ENCODE measurements around the gene MSS51. TPM values are rescaled to one million over a fixed set of nuclear protein-coding genes. Genes with fewer than 3 reads are reported as not detected.

MSS51 gene
- 0.93 and 1.3 TPM in 2 replicates for polyA plus RNA-seq (2011; rRNA removed)
- 1.9 and 2.5 TPM in 2 replicates for polyA minus RNA-seq (2011; rRNA and poly(A)+ RNA removed)

DNA sequence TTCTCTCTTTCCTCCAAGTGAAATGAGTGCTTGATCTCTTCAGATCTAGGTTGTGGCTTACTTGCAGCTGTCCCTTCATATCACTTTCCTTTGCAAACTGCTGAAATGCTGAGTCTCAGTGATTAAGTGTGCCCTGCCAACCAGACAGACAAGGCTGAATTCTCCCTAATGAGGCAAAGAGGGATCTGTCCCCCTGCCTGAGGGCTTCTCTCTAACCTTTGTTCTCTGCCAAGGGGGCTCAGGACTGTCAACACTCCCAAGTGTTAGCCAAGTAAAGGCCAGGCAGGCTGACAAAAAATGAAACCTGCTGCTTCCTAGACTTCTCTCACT is at the start of gene MSS51:
MSS51 (minus strand) TSS at position 24 of the 330 bp plus-strand sequence. CDS start 5,277 bp downstream, outside the sequence.
- DNase-seq (ENCODE audit: low read depth) = no peak
- TF ChIP-seq, protein P1, sequence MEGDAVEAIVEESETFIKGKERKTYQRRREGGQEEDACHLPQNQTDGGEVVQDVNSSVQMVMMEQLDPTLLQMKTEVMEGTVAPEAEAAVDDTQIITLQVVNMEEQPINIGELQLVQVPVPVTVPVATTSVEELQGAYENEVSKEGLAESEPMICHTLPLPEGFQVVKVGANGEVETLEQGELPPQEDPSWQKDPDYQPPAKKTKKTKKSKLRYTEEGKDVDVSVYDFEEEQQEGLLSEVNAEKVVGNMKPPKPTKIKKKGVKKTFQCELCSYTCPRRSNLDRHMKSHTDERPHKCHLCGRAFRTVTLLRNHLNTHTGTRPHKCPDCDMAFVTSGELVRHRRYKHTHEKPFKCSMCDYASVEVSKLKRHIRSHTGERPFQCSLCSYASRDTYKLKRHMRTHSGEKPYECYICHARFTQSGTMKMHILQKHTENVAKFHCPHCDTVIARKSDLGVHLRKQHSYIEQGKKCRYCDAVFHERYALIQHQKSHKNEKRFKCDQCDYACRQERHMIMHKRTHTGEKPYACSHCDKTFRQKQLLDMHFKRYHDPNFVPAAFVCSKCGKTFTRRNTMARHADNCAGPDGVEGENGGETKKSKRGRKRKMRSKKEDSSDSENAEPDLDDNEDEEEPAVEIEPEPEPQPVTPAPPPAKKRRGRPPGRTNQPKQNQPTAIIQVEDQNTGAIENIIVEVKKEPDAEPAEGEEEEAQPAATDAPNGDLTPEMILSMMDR (IDR thresholded peaks at IDR 0.05; ENCODE audit: insufficient read depth, low read depth, low read length) = no peak
- Histone ChIP-seq H3K4me3 (ENCODE audit: low read depth, low read length) (no peak within 1 kb of the TSS), H3K36me3 (ENCODE audit: control insufficient read depth, insufficient read depth, low read length) (peaks cover 2% of the 10 kb centered on the region; the same call in 1 of the 2 replicates), H3K27me3 (ENCODE audit: control insufficient read depth, insufficient read depth, low read length) (no peaks in the 10 kb centered on the region)
- CTCF ChIA-PET = interaction anchor here (0.6 kb wide), 1 partner anchor 102 kb away, joined by 3 read pairs; no protein-coding TSS in a partner anchor
- POLR2A ChIA-PET = no interaction called here

DNA sequence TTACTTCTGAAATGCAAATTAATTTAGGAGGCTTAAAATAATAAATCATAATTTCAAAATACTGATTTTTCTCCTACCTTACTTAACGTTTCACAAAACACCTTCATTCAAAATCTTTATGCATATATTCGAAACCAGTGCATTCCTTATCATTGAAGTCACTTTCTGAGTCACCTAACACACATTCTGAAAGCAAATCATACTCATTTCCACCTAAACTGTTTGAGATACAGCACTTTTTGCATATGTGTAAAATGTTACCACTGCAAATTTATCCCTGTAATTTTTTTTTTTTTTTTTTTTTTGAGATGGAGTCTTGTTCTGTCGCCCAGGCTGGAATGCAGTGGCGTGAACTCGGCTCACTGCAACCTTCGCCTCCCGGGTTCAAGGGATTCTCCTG is 46.8 kb upstream of the MSS51 start:
- ChIA-PET POLR2A (no interaction called here), CTCF (interaction anchor here (1.3 kb wide), 1 partner anchor 14 kb away, joined by 3 read pairs; no protein-coding TSS in a partner anchor)
- H3K4me3 ChIP-seq (ENCODE audit: low read depth, low read length) = no peak overlapping the region
- no peaks in the 10 kb centered on the region for H3K27me3 ChIP-seq (ENCODE audit: control insufficient read depth, insufficient read depth, low read length)
- H3K36me3 ChIP-seq (ENCODE audit: control insufficient read depth, insufficient read depth, low read length) = peaks cover 2% of the 10 kb centered on the region; the same call in 1 of the 2 replicates
- DNase-seq (ENCODE audit: low read depth) = no peak
- TF ChIP-seq, protein P1 (IDR thresholded peaks at IDR 0.05; ENCODE audit: insufficient read depth, low read depth, low read length) = no peak

DNA sequence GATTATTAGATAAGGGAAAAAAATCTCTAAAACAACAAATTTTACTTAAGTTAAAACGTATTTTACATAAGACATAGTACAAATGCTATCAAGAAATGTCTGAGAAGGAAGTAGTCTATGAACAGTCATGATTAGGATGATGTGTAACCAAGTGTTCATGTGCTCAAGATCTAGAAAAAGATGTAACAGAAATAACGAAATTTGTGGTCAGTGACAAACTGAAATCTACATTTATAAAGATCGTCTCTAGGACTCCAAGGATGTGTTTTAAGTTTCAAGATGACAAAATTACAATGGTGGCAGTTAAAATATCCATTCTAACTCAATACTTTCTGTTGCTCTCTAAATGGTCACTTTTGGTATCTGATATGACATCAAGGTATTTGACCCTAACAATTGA is 45.3 kb upstream of the MSS51 start:
- TF ChIP-seq, protein P1 (IDR thresholded peaks at IDR 0.05; ENCODE audit: insufficient read depth, low read depth, low read length) = no peak
- no peak overlapping the region for H3K4me3 ChIP-seq (ENCODE audit: low read depth, low read length)
- DNase-seq (ENCODE audit: low read depth) = no peak
- POLR2A ChIA-PET = no interaction called here
- H3K27me3 ChIP-seq (ENCODE audit: control insufficient read depth, insufficient read depth, low read length) = no peaks in the 10 kb centered on the region
- peaks cover 2% of the 10 kb centered on the region; the same call in 1 of the 2 replicates for H3K36me3 ChIP-seq (ENCODE audit: control insufficient read depth, insufficient read depth, low read length)
- CTCF ChIA-PET = no interaction called here

DNA sequence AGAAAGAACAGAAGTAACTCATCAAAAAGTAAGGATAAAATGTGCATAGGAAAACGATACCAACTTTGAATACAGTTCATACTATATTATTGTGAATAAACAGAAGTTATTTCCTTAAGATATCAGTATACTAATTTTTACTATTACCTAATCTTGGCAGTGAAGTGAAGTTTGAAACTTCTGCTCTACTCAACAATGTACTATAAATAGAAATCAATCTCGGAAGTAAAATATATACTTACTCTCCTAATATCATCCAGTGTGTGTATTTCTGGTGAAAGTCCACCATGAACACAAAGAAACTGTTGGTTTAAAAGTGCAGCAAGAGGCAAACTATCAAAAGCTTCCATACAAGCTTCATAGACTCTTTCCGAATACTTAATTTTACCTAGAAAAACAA is 37.9 kb upstream of the MSS51 start:
- TF ChIP-seq, protein P1 (IDR thresholded peaks at IDR 0.05; ENCODE audit: insufficient read depth, low read depth, low read length) = no peak
- DNase-seq (ENCODE audit: low read depth) = no peak
- no peak overlapping the region for H3K4me3 ChIP-seq (ENCODE audit: low read depth, low read length)
- ChIA-PET CTCF (no interaction called here), POLR2A (no interaction called here)
- no peaks in the 10 kb centered on the region for H3K27me3 ChIP-seq (ENCODE audit: control insufficient read depth, insufficient read depth, low read length)
- H3K36me3 ChIP-seq (ENCODE audit: control insufficient read depth, insufficient read depth, low read length) = no peaks in the 10 kb centered on the region

DNA sequence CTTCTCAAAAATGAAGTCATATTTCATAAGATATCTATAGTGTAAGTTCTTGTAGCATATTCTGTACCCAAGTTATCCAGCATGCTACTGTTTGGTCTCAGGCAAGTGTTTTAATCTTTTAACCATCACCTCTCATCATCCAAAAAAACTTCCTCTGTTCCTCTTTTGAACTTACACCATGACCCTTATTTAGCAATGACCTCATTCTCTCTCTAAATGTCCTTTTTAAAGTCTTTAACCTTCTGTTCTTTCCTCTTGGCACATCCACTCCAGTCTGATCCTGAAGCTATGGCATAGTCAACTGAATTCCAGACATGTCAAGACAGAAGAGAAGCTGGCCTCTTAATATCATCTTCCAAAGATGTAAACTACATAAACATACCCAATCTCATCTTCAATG is 36.2 kb upstream of the MSS51 start:
- Histone ChIP-seq H3K4me3 (ENCODE audit: low read depth, low read length) (no peak overlapping the region), H3K27me3 (ENCODE audit: control insufficient read depth, insufficient read depth, low read length) (no peaks in the 10 kb centered on the region), H3K36me3 (ENCODE audit: control insufficient read depth, insufficient read depth, low read length) (no peaks in the 10 kb centered on the region; the same call in 1 of the 2 replicates)
- ChIA-PET CTCF (no interaction called here), POLR2A (no interaction called here)
- TF ChIP-seq, protein P1 (IDR thresholded peaks at IDR 0.05; ENCODE audit: insufficient read depth, low read depth, low read length) = no peak
- DNase-seq (ENCODE audit: low read depth) = no peak
